A673 (cell line): ENCODE measurements around the gene ME3.

Experiments used
- CTCF ChIP-seq: fragments of 300-800, 200-600 bp; sonication (generic); conservative IDR thresholded peaks from 2 replicates; pipeline ENCODE4 v1.5.1; 2017; ENCODE audit warnings: low read depth, mild to moderate bottlenecking, antibody characterized with exemption, low read length, moderate library complexity, mixed read lengths
- EZH2 ChIP-seq: fragments of 200-600 bp; sonication (generic); IDR thresholded peaks from 2 replicates; pipeline ENCODE4 v1.6.1; 2017; ENCODE audit warnings: borderline replicate concordance, low read depth, mild to moderate bottlenecking, mixed read lengths, antibody characterized with exemption, low read length; ENCODE audit not compliant: poor library complexity, severe bottlenecking

GRCh38 chr11:86580535-86580934 is 91.9 kb downstream of the ME3 start:
- TF ChIP-seq CTCF (no peak), EZH2 (no peak)
